ENCODE data around the gene ZCCHC24.
"Not testable (repeated sequence)": the region's sequence is repeated elsewhere in the genome, so short reads cannot be mapped to it uniquely, and the experiment has no call there.

Gene ZCCHC24

GRCh38 chr10:79340646-79341244 lies 104.7 kb downstream of the ZCCHC24 start:
- no peak for DNase-seq

GRCh38 chr10:79339266-79339665 lies 106.2 kb downstream of the ZCCHC24 start:
- DNase-seq = no peak

- not testable (repeated sequence) for DNase-seq
These were observed 107.5 kb downstream of the ZCCHC24 start for GRCh38 chr10:79337783-79338469.

DNA sequence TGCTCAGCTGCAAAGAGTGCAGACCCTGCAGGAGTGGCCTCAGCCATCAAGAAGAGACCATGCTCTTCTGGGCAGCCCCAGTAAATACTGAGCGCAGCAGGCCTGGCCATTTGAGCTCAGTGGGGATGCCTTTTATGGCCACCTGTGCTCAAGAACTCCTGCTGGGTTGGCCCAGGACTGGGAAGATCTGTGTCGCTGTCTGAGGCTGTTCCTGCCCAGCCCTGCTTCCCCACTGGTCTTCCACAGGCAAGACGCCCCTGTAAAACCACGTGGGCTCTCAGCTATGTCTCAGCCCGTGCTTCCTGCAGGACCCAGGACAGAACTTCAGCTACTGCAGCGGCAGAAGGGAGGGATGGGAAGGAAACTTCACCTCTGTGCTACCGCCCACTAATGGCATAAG lies 108.7 kb downstream of the ZCCHC24 start:
- DNase-seq = no peak

DNA sequence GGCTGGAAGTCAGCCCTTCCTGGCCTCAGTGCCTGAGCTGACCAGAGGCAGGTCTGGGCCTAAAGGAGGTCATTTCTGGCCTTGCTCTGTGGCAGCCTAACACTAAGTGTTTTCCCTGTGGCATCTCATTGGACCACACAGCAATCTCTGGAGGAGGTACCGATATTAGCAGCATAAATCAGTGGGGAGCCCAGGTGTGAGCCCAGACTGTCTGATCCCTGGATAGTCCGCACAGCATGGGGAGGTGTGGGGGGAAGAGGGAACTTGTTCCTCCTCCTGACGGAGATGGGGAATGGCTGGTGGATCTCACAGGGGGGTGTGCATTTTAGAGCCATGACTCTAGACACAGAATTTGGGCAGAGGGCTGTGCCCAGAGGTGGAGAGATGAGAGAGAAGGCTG lies 109.1 kb downstream of the ZCCHC24 start:
- DNase-seq = no peak

DNA sequence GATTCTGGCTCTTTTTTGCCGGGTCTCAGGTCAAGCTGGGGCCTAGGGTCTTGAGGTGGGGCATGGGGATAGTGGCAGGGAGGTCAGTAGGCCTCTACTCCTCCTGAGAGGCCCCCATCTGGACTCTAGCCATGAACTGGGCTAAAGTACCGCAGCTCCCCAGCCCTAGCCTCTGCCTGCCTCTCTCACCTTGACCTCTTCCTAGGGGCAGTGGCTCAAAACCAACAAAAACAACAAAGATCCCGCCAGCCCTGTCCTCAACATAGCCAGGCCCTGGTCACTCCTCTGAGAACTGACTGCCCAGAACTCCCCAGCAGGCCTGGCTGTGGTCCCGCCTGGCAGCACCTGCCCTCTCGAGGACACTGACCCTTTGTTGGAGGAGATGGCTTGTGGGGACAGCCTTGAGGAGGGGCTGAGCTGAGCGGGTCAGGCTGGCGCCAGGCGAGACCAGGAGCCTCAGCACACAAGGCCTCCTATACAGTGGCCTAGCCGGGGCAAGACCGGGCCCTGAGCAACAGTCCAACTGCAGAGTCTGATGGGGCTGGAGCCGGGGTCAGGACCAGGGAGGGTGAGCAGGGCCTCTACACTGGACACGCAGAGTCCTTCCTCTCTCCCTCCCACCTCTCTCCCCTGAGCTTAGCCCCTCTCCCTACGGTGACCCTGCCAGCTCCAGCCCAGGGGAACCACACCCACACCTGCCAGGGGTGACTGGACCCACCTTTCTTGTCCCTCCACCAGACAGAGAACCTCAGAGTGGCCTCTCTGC lies 109.8 kb downstream of the ZCCHC24 start:
- DNase-seq = no peak

GRCh38 chr10:79335094-79335469 lies 110.3 kb downstream of the ZCCHC24 start:
- DNase-seq = no peak

- DNase-seq = no peak
These were observed 110.9 kb downstream of the ZCCHC24 start for GRCh38 chr10:79334573-79334972.

DNA sequence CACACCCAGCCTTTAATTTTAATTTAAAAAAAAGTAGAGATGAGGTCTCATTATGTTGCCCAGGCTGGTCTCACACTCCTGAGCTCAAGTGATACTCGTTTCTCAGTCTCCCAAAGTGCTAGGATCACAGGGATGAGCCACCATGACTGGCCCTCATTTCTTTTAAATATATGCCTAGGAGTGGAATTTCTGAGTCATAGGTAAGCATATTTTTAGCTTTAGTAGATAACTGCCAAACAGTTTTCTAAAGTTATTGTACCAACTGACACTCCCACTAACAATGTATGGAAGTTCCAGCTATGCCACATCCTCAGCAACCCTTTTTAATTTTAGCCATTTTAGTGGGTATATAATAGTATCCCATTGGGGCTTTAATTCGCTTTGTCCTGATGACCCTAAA lies 111.9 kb downstream of the ZCCHC24 start:
- peak; percentile 84 for DNase-seq

DNA sequence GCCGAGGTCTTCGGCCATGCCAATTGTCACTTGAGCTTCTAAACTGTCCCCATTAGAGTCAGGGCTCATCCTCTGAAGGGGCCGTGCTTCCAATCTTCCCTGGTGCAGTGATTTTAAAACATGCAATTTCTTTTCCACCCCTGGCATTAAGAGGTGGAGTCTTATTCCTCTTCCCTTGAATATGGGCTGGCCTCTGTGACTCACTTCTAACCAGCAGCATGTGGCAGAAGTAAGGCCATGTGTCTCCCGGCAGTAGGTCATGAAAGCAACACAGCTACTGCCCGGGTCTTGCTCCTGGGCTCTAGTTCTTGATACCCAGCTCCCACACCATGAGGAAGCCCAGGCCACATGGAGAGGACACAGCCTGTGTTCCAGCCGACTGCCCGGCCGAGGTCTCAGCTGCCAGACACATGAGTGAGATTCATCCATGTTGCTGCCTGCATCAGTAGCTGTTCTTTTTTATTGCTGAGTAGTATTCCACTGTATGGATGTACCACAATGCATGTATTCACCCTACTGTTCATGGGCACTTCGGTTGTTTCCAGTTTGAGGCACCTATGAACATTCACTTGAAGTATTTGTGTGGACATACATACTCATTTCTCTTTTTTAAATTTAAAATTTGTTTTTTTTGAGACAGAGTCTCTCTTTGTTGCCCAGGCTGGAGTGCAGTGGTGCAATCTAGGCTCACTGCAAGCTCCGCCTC lies 112.7 kb downstream of the ZCCHC24 start:
- DNase-seq = not testable (repeated sequence)

Data from EL (cell line).